ENCODE data around the gene PDE6A.

- no peak for TF ChIP-seq ZSCAN30 (tag by site-specific recombination; IDR thresholded peaks at IDR 0.05)
- TF ChIP-seq ZBTB7A (tag by site-specific recombination; IDR thresholded peaks at IDR 0.05; ENCODE audit: low read depth): no peak
- TF ChIP-seq, protein P1, sequence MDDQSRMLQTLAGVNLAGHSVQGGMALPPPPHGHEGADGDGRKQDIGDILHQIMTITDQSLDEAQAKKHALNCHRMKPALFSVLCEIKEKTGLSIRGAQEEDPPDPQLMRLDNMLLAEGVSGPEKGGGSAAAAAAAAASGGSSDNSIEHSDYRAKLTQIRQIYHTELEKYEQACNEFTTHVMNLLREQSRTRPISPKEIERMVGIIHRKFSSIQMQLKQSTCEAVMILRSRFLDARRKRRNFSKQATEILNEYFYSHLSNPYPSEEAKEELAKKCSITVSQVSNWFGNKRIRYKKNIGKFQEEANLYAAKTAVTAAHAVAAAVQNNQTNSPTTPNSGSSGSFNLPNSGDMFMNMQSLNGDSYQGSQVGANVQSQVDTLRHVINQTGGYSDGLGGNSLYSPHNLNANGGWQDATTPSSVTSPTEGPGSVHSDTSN (CRISPR knock-in tag; IDR thresholded peaks at IDR 0.05): no peak
- TF ChIP-seq, protein P2, sequence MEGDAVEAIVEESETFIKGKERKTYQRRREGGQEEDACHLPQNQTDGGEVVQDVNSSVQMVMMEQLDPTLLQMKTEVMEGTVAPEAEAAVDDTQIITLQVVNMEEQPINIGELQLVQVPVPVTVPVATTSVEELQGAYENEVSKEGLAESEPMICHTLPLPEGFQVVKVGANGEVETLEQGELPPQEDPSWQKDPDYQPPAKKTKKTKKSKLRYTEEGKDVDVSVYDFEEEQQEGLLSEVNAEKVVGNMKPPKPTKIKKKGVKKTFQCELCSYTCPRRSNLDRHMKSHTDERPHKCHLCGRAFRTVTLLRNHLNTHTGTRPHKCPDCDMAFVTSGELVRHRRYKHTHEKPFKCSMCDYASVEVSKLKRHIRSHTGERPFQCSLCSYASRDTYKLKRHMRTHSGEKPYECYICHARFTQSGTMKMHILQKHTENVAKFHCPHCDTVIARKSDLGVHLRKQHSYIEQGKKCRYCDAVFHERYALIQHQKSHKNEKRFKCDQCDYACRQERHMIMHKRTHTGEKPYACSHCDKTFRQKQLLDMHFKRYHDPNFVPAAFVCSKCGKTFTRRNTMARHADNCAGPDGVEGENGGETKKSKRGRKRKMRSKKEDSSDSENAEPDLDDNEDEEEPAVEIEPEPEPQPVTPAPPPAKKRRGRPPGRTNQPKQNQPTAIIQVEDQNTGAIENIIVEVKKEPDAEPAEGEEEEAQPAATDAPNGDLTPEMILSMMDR (tag by site-specific recombination; IDR thresholded peaks at IDR 0.05): no peak
- no peak for TF ChIP-seq ZBTB8A (tag by site-specific recombination; IDR thresholded peaks at IDR 0.05)
- TF ChIP-seq ZBTB17 (tag by site-specific recombination; IDR thresholded peaks at IDR 0.05): no peak
- TF ChIP-seq SP2 (tag by site-specific recombination; IDR thresholded peaks at IDR 0.05): no peak
Observed at GRCh38 chr5:149924486-149924885, 20.1 kb downstream of the PDE6A start.

Data from HEK293 (cell line).